AG04449 (cell line): ENCODE data around the gene ANKH.

Experiments
- CTCF ChIA-PET: fragments of 350-600 bp; formaldehyde crosslinking; extraction: SDS; loops from one replicate; lab custom pipeline; 2021; ENCODE audit warnings: antibody characterized with exemption; lab: Yijun Ruan, JAX
- POLR2A ChIA-PET: fragments of 400-600, 350-600 bp; formaldehyde crosslinking; extraction: SDS; loops from one replicate; lab custom pipeline; 2020; ENCODE audit warnings: antibody characterized with exemption, inconsistent platforms; lab: Yijun Ruan, JAX
- DNase-seq: peaks from one replicate; pipeline ENCODE4 v3.0.0-alpha.2; 2010; ENCODE audit warnings: low read depth, low spot score
- H3K4me3 ChIP-seq: 2 replicates; pipeline ENCODE4 v1.5.1; 2011; ENCODE audit warnings: low read depth, mild to moderate bottlenecking, control low read depth, low read length
- CTCF ChIP-seq: IDR thresholded peaks from one replicate; pipeline ENCODE4 v1.5.1; 2011; ENCODE audit warnings: mild to moderate bottlenecking, moderate library complexity, low read length, control low read depth, inconsistent platforms; ENCODE audit not compliant: insufficient read depth; ENCODE audit errors: missing control alignments

The ANKH gene

GRCh38 chr5:14831006-14831338 is 40.6 kb downstream of the ANKH start:
- no peak overlapping the region for H3K4me3 ChIP-seq
- ChIA-PET CTCF (interaction anchor here (0.7 to 1.6 kb wide), 4 partner anchors 11 to 104 kb away, joined by 3 to 4 read pairs (median 4); no protein-coding TSS in a partner anchor), POLR2A (no interaction called here)

GRCh38 chr5:14830210-14831005 is 41.2 kb downstream of the ANKH start:
- no peak overlapping the region for H3K4me3 ChIP-seq
- ChIA-PET POLR2A (no interaction called here), CTCF (interaction anchor here (1.2 to 1.6 kb wide), 2 partner anchors 13 to 104 kb away, joined by 4 read pairs; no protein-coding TSS in a partner anchor)
- no peak for TF ChIP-seq CTCF
- no peak for DNase-seq

More at GRCh38 chr5:14831006-14831338, 40.6 kb downstream of the ANKH start:
- TF ChIP-seq CTCF, result no peak
- no peak for DNase-seq

- CTCF ChIA-PET, result interaction anchor here (1.1 to 2.2 kb wide), 2 partner anchors 12 to 102 kb away, joined by 3 to 6 read pairs; no protein-coding TSS in a partner anchor
Measured at GRCh38 chr5:14829396-14829795, 42.2 kb downstream of the ANKH start.

GRCh38 chr5:14826714-14827113 is 44.9 kb downstream of the ANKH start:
- H3K4me3 ChIP-seq, result no peak overlapping the region
- TF ChIP-seq CTCF, result no peak
- ChIA-PET POLR2A (no interaction called here), CTCF (interaction anchor here (1.5 to 2.7 kb wide), 2 partner anchors 14 to 176 kb away, joined by 3 to 11 read pairs; no protein-coding TSS in a partner anchor)
- DNase-seq, result no peak

More at GRCh38 chr5:14829396-14829795, 42.2 kb downstream of the ANKH start:
- no peak overlapping the region for H3K4me3 ChIP-seq
- TF ChIP-seq CTCF, result no peak
- POLR2A ChIA-PET, result no interaction called here
- no peak for DNase-seq

- H3K4me3 ChIP-seq, result no peak overlapping the region
- POLR2A ChIA-PET, result no interaction called here
- CTCF ChIA-PET, result interaction anchor here (1.5 to 2.7 kb wide), 2 partner anchors 15 to 177 kb away, joined by 3 to 11 read pairs; no protein-coding TSS in a partner anchor
- DNase-seq, result no peak
- TF ChIP-seq CTCF, result no peak
Measured at GRCh38 chr5:14825977-14826376, 45.6 kb downstream of the ANKH start.

- no peak overlapping the region for H3K4me3 ChIP-seq
- no peak for DNase-seq
- ChIA-PET CTCF (interaction anchor here (2.7 kb wide), 1 partner anchor 179 kb away, joined by 11 read pairs; no protein-coding TSS in a partner anchor), POLR2A (no interaction called here)
- TF ChIP-seq CTCF, result no peak
Measured at GRCh38 chr5:14824499-14824898, 47.1 kb downstream of the ANKH start.
